Measurements from ENCODE around the gene EMC6.

- TF ChIP-seq, protein P1, sequence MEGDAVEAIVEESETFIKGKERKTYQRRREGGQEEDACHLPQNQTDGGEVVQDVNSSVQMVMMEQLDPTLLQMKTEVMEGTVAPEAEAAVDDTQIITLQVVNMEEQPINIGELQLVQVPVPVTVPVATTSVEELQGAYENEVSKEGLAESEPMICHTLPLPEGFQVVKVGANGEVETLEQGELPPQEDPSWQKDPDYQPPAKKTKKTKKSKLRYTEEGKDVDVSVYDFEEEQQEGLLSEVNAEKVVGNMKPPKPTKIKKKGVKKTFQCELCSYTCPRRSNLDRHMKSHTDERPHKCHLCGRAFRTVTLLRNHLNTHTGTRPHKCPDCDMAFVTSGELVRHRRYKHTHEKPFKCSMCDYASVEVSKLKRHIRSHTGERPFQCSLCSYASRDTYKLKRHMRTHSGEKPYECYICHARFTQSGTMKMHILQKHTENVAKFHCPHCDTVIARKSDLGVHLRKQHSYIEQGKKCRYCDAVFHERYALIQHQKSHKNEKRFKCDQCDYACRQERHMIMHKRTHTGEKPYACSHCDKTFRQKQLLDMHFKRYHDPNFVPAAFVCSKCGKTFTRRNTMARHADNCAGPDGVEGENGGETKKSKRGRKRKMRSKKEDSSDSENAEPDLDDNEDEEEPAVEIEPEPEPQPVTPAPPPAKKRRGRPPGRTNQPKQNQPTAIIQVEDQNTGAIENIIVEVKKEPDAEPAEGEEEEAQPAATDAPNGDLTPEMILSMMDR (IDR thresholded peaks at IDR 0.05), result no peak
- no peak for TF ChIP-seq POLR2A (IDR thresholded peaks at IDR 0.05)
Observed at GRCh38 chr17:3667366-3668278, 990 bp upstream of the EMC6 start.
